Measurements from ENCODE around the gene HOXA7.

Gene HOXA7

GRCh38 chr7:27138985-27139333 lies 17.5 kb downstream of the HOXA7 start:
- H3K4me3 ChIP-seq (ENCODE audit: low read depth in 1 of 2, low read length in 2 of 2): no peak overlapping the region
- ATAC-seq (ENCODE audit: insufficient read depth, low read depth): no peak
- no peak for DNase-seq

GRCh38 chr7:27138472-27138871 lies 18.0 kb downstream of the HOXA7 start:
- no peak for TF ChIP-seq EZH2 (IDR thresholded peaks at IDR 0.05; ENCODE audit: borderline replicate concordance, low read depth, low read length, severe bottlenecking)
- no peak for TF ChIP-seq CTCF (IDR thresholded peaks at IDR 0.05; ENCODE audit: borderline replicate concordance, extremely low read depth, low read length, poor library complexity, severe bottlenecking)
- H3K27ac ChIP-seq (ENCODE audit: low read length): no peak overlapping the region
- H3K4me3 ChIP-seq (ENCODE audit: low read depth in 1 of 2, low read length in 2 of 2): no peak overlapping the region
- H4K20me1 ChIP-seq (ENCODE audit: insufficient read depth, low read length): no peaks in the 10 kb centered on the region
- H3K4me1 ChIP-seq (ENCODE audit: insufficient read depth, low read length): no peaks in the 10 kb centered on the region
- no peak overlapping the region for H3K4me2 ChIP-seq (ENCODE audit: insufficient read depth, low read length)
- peaks cover 3% of the 10 kb centered on the region; the same call in 1 of the 2 replicates for H3K36me3 ChIP-seq (ENCODE audit: insufficient read depth, low read length)
- H3K9ac ChIP-seq (ENCODE audit: low read depth, low read length): no peak overlapping the region
- H2AFZ ChIP-seq (ENCODE audit: low read depth, low read length): no peak overlapping the region
- DNase-seq (no peak), ATAC-seq (ENCODE audit: insufficient read depth, low read depth) (no peak)
- H3K79me2 ChIP-seq (ENCODE audit: insufficient read depth, low read length): no peaks in the 10 kb centered on the region
- H3K27me3 ChIP-seq (ENCODE audit: insufficient read depth, low read length, poor library complexity): peaks cover 5% of the 10 kb centered on the region
- H3K9me3 ChIP-seq (ENCODE audit: insufficient read depth, low read length, severe bottlenecking): no peaks in the 10 kb centered on the region

More at GRCh38 chr7:27138985-27139333, 17.5 kb downstream of the HOXA7 start:
- Histone ChIP-seq H3K4me2 (ENCODE audit: insufficient read depth, low read length) (no peak overlapping the region), H3K27me3 (ENCODE audit: insufficient read depth, low read length, poor library complexity) (peaks cover 5% of the 10 kb centered on the region), H2AFZ (ENCODE audit: low read depth, low read length) (no peak overlapping the region), H4K20me1 (ENCODE audit: insufficient read depth, low read length) (no peaks in the 10 kb centered on the region), H3K79me2 (ENCODE audit: insufficient read depth, low read length) (no peaks in the 10 kb centered on the region), H3K27ac (ENCODE audit: low read length) (no peak overlapping the region), H3K9ac (ENCODE audit: low read depth, low read length) (no peak overlapping the region), H3K36me3 (ENCODE audit: insufficient read depth, low read length) (peaks cover 3% of the 10 kb centered on the region; the same call in 1 of the 2 replicates), H3K4me1 (ENCODE audit: insufficient read depth, low read length) (no peaks in the 10 kb centered on the region), H3K9me3 (ENCODE audit: insufficient read depth, low read length, severe bottlenecking) (no peaks in the 10 kb centered on the region)
- TF ChIP-seq CTCF (IDR thresholded peaks at IDR 0.05; ENCODE audit: borderline replicate concordance, extremely low read depth, low read length, poor library complexity, severe bottlenecking) (no peak), EZH2 (IDR thresholded peaks at IDR 0.05; ENCODE audit: borderline replicate concordance, low read depth, low read length, severe bottlenecking) (no peak)

GRCh38 chr7:27137640-27138315 lies 18.7 kb downstream of the HOXA7 start:
- Histone ChIP-seq H3K4me1 (ENCODE audit: insufficient read depth, low read length) (no peaks in the 10 kb centered on the region), H3K9me3 (ENCODE audit: insufficient read depth, low read length, severe bottlenecking) (no peaks in the 10 kb centered on the region), H3K4me3 (ENCODE audit: low read depth in 1 of 2, low read length in 2 of 2) (no peak overlapping the region), H3K36me3 (ENCODE audit: insufficient read depth, low read length) (peaks cover 1% of the 10 kb centered on the region; the same call in 1 of the 2 replicates), H2AFZ (ENCODE audit: low read depth, low read length) (no peak overlapping the region), H3K9ac (ENCODE audit: low read depth, low read length) (no peak overlapping the region), H3K27ac (ENCODE audit: low read length) (no peak overlapping the region), H3K79me2 (ENCODE audit: insufficient read depth, low read length) (no peaks in the 10 kb centered on the region), H3K4me2 (ENCODE audit: insufficient read depth, low read length) (no peak overlapping the region), H3K27me3 (ENCODE audit: insufficient read depth, low read length, poor library complexity) (peaks cover 5% of the 10 kb centered on the region), H4K20me1 (ENCODE audit: insufficient read depth, low read length) (no peaks in the 10 kb centered on the region)
- no peak for ATAC-seq (ENCODE audit: insufficient read depth, low read depth)
- TF ChIP-seq CTCF (IDR thresholded peaks at IDR 0.05; ENCODE audit: borderline replicate concordance, extremely low read depth, low read length, poor library complexity, severe bottlenecking) (no peak), EZH2 (IDR thresholded peaks at IDR 0.05; ENCODE audit: borderline replicate concordance, low read depth, low read length, severe bottlenecking) (no peak)
- DNase-seq: no peak
